Parathyroid adenoma (tissue), 2 donors: Measurements from ENCODE around the gene CYP46A1.

Experiments
- H2AFZ ChIP-seq: fragments of 300-600 bp; sonication (generic); one replicate; pipeline ENCODE4 v1.7.0; 2017; ENCODE audit warnings: antibody characterized with exemption, mild to moderate bottlenecking
- H3K27ac ChIP-seq: fragments of 300-600 bp; sonication (generic); one replicate; pipeline ENCODE4 v1.7.0; 2017
- H3K27me3 ChIP-seq: fragments of 300-600 bp; sonication (generic); one replicate; pipeline ENCODE4 v1.7.0; 2017; ENCODE audit warnings: low read length; ENCODE audit not compliant: control insufficient read depth, insufficient read depth
- H3K36me3 ChIP-seq: fragments of 300-600 bp; sonication (generic); one replicate; pipeline ENCODE4 v1.7.0; 2017; ENCODE audit warnings: low read length; ENCODE audit not compliant: control insufficient read depth, insufficient read depth
- H3K4me1 ChIP-seq: fragments of 300-600 bp; sonication (generic); one replicate; pipeline ENCODE4 v1.7.0; 2017; ENCODE audit warnings: control low read depth
- H3K4me2 ChIP-seq: fragments of 300-600 bp; sonication (generic); one replicate; pipeline ENCODE4 v1.7.0; 2017; ENCODE audit warnings: low read length
- H3K4me3 ChIP-seq: fragments of 300-600 bp; sonication (generic); one replicate; pipeline ENCODE4 v1.7.0; 2017; ENCODE audit warnings: low read depth, low read length
- H3K79me2 ChIP-seq: fragments of 300-600 bp; sonication (generic); one replicate; pipeline ENCODE4 v1.7.0; 2017; ENCODE audit warnings: control low read depth
- H3K9ac ChIP-seq: fragments of 300-600 bp; sonication (generic); one replicate; pipeline ENCODE4 v1.7.0; 2017; ENCODE audit warnings: mild to moderate bottlenecking
- H3K9me3 ChIP-seq: fragments of 300-600 bp; sonication (generic); one replicate; pipeline ENCODE4 v1.7.0; 2017; ENCODE audit warnings: low read length; ENCODE audit not compliant: control insufficient read depth
- TF ChIP-seq, protein P1 (sequence below): fragments of 300-600 bp; sonication (generic); IDR thresholded peaks from one replicate; pipeline ENCODE4 v1.7.0; 2017; ENCODE audit warnings: antibody characterized with exemption, mild to moderate bottlenecking
- donor health status: primary hyperparathyroidism.

Gene CYP46A1

GRCh38 chr14:99727096-99727870 lies 43.2 kb downstream of the CYP46A1 start:
- no peak overlapping the region for H3K4me3 ChIP-seq
- no peak overlapping the region for H2AFZ ChIP-seq
- H3K27ac ChIP-seq = no peak overlapping the region
- H3K79me2 ChIP-seq = no peaks in the 10 kb centered on the region
- H3K27me3 ChIP-seq = no peaks in the 10 kb centered on the region
- no peaks in the 10 kb centered on the region for H3K9me3 ChIP-seq
- no peaks in the 10 kb centered on the region for H3K36me3 ChIP-seq
- no peak overlapping the region for H3K9ac ChIP-seq
- H3K4me2 ChIP-seq = no peak overlapping the region
- H3K4me1 ChIP-seq = peaks cover 8% of the 10 kb centered on the region
- TF ChIP-seq, protein P1, sequence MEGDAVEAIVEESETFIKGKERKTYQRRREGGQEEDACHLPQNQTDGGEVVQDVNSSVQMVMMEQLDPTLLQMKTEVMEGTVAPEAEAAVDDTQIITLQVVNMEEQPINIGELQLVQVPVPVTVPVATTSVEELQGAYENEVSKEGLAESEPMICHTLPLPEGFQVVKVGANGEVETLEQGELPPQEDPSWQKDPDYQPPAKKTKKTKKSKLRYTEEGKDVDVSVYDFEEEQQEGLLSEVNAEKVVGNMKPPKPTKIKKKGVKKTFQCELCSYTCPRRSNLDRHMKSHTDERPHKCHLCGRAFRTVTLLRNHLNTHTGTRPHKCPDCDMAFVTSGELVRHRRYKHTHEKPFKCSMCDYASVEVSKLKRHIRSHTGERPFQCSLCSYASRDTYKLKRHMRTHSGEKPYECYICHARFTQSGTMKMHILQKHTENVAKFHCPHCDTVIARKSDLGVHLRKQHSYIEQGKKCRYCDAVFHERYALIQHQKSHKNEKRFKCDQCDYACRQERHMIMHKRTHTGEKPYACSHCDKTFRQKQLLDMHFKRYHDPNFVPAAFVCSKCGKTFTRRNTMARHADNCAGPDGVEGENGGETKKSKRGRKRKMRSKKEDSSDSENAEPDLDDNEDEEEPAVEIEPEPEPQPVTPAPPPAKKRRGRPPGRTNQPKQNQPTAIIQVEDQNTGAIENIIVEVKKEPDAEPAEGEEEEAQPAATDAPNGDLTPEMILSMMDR = no peak

DNA sequence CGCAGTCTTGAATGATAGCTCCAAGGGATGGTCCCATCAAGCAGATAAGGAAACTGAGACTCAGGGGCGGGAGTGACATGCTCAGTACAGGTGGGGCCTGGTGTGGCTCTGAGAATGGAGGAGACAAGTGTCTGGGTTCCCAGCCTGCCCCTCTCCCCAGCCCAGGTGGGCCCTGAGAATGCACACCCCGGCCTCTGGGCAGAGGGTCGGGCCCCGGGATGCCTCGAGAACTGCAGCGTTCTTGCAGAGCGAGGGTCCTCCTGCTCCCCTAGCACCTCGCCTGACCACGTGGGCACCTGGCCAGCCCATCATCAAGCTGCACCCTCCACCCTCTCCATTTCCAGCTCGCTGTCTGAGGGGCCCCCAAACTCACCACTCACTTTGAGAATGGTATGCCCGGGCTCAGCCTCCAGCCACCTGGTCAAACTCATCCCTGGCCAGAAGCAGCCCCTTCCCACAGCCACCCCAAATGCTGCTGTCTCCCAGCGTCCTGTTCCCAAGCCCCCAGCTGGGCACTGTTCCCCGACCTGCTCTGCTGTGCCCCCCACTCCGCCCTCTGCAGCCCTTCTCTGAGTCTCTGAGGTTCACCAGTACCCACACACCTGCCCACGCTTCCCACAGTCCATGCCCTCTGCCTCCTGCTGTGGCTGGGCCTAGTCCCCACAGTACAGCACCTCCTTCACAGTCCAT lies 44.3 kb downstream of the CYP46A1 start:
- no peaks in the 10 kb centered on the region for H3K27me3 ChIP-seq
- no peak overlapping the region for H3K9ac ChIP-seq
- H3K27ac ChIP-seq = no peak overlapping the region
- H3K4me3 ChIP-seq = no peak overlapping the region
- no peaks in the 10 kb centered on the region for H3K36me3 ChIP-seq
- no peak overlapping the region for H2AFZ ChIP-seq
- TF ChIP-seq, protein P1 = no peak
- H3K4me1 ChIP-seq = peaks cover 8% of the 10 kb centered on the region
- no peak overlapping the region for H3K4me2 ChIP-seq
- no peaks in the 10 kb centered on the region for H3K9me3 ChIP-seq
- H3K79me2 ChIP-seq = no peaks in the 10 kb centered on the region

DNA sequence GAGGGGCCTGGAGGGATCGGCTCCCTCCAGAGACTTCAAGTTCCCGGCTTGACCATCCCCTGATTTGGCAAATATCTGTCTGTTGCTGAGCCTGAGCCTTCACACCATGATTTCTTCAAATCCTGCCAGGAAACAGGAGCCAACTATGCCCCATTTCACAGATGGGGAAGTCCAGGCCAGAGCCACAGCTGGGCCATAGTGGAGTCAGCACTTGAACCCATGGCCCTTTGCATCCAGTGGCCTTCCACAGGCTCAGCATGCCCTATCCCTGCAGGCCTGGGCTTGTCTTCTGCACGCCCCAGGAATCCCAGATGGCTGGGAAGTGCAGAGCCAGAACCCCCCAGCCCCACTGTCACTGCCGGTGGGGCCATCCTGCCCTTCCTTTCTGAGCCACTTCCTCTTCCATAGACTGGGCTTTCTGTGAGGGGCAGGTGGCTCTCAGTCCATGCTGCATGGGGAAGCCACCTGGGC lies 44.9 kb downstream of the CYP46A1 start:
- Histone ChIP-seq H3K27ac (no peak overlapping the region), H3K9me3 (no peaks in the 10 kb centered on the region), H3K4me2 (no peak overlapping the region), H3K79me2 (no peaks in the 10 kb centered on the region), H3K9ac (no peak overlapping the region), H3K27me3 (no peaks in the 10 kb centered on the region), H2AFZ (no peak overlapping the region), H3K36me3 (no peaks in the 10 kb centered on the region), H3K4me1 (peaks cover 8% of the 10 kb centered on the region), H3K4me3 (no peak overlapping the region)
- TF ChIP-seq, protein P1 = no peak

GRCh38 chr14:99729991-99730875 lies 46.1 kb downstream of the CYP46A1 start:
- TF ChIP-seq, protein P1 = peak; percentile 75
- H3K9ac ChIP-seq = no peak overlapping the region
- H3K36me3 ChIP-seq = no peaks in the 10 kb centered on the region
- H2AFZ ChIP-seq = peak overlapping the region; percentile 82
- H3K4me3 ChIP-seq = no peak overlapping the region
- no peak overlapping the region for H3K4me2 ChIP-seq
- H3K27ac ChIP-seq = no peak overlapping the region
- no peaks in the 10 kb centered on the region for H3K9me3 ChIP-seq
- no peaks in the 10 kb centered on the region for H3K79me2 ChIP-seq
- peaks cover 8% of the 10 kb centered on the region for H3K4me1 ChIP-seq
- no peaks in the 10 kb centered on the region for H3K27me3 ChIP-seq
